Stimulated activated CD4-positive, alpha-beta T cell treated with anti-CD3 and anti-CD28 coated beads, TNF-alpha, amount 100 ng/mL, for 1 hour (primary cell): ENCODE measurements around the gene SPAAR.

Source experiments
- DNase-seq, 3 donors: peaks; one replicate each; pipeline ENCODE4 v3.0.0-alpha.2; 2020; ENCODE audit warnings: low read depth in 3 of 3, low spot score in 1 of 3

Gene SPAAR

DNA sequence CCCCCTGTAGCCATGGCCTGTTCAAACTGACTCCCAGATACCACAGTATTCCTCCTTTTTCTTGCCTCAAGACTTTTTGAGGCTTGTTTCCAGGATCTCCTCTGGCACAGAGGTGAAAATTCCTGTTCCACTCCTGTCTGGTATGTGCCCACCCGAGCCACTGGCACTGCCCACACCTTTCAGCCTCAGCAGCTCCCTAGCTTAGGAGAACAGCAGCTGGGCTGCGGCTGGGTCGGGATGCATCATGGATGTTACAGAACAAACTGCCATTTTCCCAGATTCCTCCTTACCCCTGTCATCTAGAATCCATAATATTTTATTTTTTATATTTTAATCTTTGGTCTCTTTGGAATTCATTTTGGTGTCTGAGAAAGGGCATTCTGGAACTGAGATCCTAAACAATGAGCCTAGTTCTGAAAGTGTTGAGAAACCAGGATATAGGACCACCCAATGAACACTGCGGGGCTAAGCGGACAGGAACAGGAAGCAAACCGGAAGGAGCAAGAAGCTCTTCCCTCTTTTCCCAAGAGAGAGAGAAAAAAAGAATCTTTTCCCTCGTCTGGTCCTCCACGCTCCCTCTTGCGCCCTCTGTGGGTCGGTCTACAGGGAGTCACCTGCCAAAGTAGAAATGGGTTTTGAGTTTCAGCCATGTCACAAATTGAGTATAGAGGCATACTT is 36.2 kb downstream of the SPAAR start:
- DNase-seq = peak; percentile 13 to 56 (median 13)

DNA sequence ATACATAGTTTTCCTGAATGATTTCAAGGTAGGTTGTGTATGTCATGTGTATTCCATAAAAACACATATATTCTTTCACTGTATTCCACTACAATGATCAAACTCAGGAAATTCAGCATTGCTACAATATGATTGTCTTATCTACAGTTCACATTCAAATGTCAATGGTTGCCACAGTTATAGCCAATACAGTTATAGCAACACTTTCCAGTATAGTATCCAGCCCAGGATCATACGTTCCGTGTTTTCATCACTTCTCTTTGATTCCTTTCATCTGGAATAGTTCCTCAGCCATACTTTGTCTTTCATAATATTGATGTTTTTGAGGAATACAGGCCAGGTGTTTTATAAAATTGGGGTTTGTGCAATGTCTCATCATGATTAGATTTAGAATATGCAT is 39.2 kb downstream of the SPAAR start:
- DNase-seq = no peak

DNA sequence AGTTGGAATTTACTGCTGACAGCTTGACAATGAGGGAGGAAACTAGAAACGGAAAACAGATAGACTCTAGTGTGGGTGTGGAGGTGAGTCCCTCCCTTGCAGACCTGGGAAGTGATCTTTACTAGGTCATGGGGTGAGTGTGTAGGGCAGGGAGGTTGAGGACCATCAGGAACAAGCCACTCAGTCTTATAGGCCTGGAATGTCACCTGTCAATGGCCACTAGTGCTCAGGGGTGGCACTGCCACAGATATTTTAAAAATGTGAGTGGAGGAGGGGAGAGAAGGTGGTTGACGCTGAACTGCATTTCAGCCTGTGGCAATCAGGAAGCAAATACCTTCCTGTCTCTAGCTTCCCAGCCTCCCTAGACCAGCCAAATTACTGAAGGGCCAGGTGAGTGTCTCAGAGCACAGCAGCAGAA is 39.6 kb downstream of the SPAAR start:
- no peak for DNase-seq

DNA sequence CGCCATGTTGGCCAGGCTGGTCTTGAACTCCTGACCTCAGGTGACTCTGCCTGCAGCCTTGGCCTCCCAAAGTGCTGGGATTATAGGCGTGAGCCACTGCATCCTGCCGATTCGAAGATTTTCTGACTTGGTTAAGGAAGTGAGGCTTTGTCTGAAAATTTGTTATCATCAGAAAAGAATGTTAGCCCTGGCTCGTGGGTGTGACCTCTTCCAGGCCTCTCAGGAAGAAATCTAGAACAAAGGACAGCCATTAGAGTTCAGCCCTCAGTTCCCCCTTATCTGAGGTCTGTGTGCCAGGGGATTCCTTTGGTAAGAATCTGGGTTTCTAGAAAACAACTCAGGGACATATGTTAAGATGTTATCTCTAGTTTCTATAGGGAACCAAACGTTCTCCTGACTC is 42.4 kb downstream of the SPAAR start:
- no peak for DNase-seq

DNA sequence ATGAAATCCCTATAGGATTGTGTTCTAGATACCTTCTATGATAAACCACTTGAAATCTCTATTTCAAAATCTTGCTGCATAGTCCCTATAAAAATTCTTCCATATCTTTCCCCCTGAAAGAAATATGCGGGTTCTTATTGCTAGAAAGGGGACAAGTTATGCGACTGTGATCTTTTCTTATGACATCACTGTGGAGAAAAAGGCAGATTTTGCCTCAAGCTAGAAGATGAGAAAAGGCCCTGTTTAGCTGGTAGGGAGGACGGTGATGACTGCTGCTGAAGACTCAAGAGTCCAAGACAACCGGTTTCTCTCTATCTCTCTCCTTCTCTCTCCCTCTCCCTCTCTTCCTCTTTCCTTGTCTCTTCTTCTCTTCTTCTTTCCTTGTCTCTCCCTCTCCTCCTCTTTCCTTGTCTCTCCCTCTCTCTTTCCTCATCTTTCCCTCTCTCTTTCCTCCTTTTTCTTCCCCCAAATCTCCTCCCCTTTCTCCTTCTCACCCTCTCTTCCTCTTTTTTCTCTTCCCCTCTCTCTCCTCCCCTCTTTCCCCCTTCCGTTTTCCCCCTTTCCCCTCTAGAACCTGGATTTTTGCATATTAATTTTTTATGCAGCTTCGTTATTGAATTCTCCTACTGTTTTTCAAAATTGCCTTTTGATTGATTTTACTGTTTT is 43.4 kb downstream of the SPAAR start:
- DNase-seq = no peak

- DNase-seq = no peak
These were observed 45.8 kb downstream of the SPAAR start for GRCh38 chr9:35954942-35955546.

DNA sequence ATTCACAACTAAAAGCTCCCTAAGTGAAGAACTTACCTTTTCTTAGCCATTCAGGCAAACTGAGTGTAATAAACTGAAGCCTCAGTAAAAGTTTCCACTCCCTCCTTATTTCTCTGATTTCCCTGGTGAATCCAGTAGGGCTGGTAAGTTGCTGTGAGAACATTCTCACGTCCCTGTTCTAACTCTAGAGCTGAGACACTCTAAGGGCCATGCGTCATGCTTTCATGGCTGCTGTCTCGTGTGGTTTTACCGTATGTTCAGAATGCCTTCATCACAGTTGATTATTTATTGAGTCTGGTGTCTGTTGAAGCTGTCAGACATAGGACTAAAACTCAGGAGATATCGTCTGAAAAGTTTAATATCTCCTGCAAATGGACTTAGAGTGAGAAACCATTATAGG is 47.4 kb downstream of the SPAAR start:
- DNase-seq = no peak

DNA sequence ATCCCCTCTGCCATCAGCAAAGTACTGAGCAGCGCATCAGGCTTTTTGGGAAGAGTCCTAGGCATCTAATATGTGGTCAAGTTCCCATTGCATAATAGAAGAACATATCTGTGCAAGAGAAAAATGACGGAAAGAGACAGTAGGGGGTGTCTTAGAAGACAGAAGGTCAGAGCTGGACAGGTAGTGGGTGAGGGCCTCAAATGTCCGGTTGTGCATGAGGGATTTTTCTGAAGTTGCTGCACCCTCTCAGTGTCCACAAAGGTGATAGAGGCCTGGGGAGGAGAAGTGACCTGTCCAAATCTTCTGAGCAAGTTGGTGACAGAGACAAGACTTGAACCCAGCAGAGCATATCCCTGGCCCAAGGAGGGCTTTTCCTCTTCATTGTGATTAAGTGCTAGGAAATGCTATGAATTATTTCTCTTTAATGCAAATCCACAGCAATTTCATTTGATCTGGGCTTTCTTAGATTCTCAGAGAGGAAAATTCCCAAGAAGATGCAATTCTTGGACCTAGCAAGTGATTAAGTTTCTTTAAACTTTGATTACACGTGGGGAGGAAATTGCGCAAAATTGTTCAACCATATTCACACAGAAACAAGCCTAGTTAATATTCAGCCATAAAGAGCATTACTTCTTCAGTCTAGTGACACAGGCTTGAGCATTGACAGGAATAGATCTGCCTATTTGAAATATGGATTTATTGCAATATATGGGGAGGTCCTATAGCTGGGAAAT is 49.0 kb downstream of the SPAAR start, which contains the start of gene OR2S2:
OR2S2 (minus strand) TSS at position 51 of the 734 bp plus-strand sequence. CDS start 56 bp downstream, outside the sequence.
- DNase-seq = no peak

GRCh38 chr9:35960039-35960655 is 50.9 kb downstream of the SPAAR start:
- DNase-seq = no peak
